ENCODE data around the gene CHD9.

GRCh38 chr16:53043428-53043831, 11.4 kb upstream of the CHD9 start:
- TF ChIP-seq TAF1 (IDR thresholded peaks at IDR 0.05; ENCODE audit: borderline replicate concordance, insufficient read depth, low read length), result no peak
- no peak for TF ChIP-seq SIN3A (IDR thresholded peaks at IDR 0.05; ENCODE audit: borderline replicate concordance, insufficient read depth, low read length)
- no peak for TF ChIP-seq POLR2AphosphoS5 (IDR thresholded peaks at IDR 0.05; ENCODE audit: low read depth, low read length)

Measured in PFSK-1 (cell line).